ENCODE measurements around the gene PDZRN3.

Gene PDZRN3

GRCh38 chr3:73379465-73379864, 245.3 kb downstream of the PDZRN3 start:
- no peak for DNase-seq

GRCh38 chr3:73378207-73378606, 246.5 kb downstream of the PDZRN3 start:
- no peak for DNase-seq

DNA sequence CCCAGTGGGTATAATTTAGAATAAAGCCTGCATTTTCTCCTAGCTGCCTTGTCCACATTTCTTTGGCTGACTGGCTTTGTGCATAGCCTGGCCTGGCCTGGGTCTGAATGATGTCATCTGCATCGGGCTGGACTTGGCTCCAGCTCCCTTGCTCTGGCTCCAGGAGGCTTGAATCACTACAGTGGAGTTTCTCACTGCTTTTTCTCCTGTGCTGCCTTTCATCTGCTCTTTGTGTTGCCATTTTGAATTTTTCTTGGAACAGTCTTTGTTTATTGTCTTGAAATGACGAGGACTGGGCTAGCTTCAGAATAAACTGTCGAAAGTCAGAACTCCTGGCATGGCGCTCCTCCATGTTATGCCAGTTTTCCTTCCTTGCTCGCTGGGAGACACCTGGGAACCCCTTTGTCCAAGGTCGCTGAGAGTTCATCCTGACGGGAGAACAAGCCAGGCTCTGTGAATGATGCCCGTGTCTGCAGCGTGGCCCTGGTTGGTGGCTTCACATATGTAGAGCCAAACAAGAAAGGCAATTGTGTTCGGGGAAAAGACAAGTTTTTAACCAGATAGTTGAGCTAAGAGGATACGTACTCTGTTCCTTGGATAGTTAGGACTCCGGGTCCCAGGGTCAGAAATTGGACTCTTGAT, 258.9 kb downstream of the PDZRN3 start:
- DNase-seq, result no peak

- no peak for DNase-seq
Observed at GRCh38 chr3:73364517-73364916, 260.2 kb downstream of the PDZRN3 start.

GRCh38 chr3:73363093-73363492, 261.6 kb downstream of the PDZRN3 start:
- DNase-seq, result no peak

DNA sequence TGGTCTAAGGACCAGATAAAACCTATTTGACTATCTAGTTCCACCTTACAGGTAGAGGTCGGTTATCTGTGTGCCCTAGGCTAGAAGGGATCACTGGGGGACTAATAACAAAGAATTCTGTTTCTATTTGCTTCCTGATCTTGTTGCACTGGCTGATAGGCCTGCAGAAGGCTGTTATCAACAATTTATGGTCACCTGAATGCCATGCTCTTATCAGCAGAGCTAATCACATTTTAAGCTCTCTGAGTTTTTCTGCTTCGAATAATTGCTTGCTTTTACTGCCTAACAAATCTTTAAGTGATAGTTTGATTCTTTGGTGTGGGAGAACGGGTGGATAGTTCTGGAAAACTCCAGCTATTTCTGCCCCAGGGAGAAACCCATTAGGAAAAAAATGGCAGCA, 263.1 kb downstream of the PDZRN3 start:
- no peak for DNase-seq

- no peak for DNase-seq
Observed at GRCh38 chr3:73353649-73354217, 271.0 kb downstream of the PDZRN3 start.

DNA sequence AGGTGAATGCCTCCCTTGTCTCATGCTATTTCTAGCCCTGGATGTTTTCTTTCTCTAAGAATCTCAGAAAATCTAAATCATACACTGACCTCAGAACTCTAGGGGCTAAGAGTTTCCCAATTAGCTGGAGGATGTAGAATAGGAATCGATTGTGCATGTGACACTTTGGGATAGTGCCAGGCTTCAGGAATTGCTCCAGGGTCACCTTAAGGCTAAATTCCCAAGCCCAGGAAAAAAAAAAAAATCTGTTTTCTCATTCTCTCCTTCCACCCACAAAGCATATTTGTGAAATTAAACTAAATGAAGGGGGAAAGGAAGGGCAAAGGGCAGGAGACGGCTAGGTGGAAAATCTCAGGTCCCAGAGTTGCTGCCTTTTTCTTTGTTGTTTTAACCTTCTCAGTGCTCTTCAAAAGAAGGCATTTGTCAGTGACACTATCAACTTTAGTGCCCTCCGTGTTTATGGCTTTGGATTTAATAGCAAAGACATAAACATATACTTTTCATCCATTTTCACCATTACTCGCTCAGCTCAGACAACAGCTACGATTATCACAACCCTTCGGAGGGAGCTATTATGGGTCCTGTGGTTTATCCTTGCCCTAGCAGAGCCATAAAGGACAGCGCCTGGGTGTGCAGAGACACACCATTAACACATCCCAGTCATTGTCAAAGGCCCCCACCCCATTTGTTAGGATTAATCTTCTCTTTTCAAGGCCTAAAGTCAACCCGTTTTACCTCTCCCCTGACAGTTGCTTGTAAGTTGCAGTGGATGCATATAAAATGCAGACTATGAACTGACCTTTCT, 271.7 kb downstream of the PDZRN3 start:
- DNase-seq, result no peak

DNA sequence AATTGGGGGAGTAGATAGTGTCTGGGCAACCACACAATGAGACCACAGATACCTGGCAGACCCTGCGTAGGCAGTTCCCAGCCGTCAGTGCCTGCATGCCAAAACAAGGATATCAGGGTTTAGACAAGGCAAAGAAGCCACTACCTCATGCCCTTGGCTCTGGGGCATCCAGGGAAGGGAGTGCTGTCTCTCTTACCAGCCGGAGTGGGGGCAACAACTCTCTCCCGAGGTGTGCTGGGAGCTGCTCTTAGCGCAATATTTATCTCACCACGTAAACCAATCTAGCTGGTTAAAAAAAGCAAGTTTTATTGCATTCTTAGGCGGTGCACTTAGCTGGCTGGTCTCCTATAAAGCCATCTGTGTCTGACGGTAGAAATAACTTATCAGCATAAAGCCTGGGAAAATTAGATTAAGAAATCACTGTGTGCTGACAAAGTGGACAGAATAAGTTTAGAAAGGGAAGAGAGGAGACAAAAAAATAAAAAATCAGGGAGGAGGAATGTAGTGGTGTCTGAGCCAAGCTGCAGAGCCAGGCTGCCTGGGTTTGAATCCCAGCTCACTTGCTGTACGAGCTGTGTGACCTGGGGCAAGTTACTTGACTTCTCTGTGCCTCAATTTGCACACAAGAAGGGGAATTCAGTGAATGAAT, 273.2 kb downstream of the PDZRN3 start:
- no peak for DNase-seq

DNA sequence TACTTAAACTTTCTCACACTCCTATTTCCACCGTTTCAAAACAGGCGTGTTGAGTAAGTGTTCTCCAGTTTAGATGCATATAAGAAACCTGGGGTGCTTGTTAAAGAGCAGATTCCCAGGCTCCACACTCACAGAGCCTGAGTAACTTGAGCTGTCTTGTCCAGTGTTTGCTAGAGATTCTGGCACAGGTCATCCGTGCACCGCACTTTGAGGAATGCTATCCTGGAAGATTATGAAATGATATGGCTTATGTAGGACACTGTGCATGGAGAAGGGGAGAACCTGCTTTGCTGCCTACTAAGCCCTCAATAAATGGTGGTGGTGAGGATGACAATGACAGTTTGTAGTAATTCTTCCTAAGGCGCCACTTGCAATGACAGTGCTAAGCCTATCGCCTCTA, 273.7 kb downstream of the PDZRN3 start:
- no peak for DNase-seq

DNA sequence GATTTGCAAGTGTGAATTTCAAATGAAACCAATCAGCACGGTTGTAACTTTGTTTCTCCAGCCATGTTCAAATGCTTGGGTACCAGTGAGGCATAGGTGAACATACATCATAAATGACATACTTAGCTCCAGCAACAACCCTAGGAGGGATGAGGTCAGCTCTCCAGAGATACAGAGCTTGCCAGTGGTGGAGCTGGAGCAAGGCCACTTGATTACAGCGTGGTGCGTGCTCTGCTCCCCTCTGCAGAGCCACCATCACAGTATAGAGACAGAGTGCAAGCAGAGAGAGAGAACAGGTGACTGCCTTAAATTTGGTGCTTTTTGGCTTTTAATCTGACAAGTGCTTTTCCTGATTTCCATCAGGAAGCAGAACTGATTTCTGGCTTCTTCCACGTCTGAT, 275.1 kb downstream of the PDZRN3 start:
- no peak for DNase-seq

GRCh38 chr3:73342077-73342476, 282.7 kb downstream of the PDZRN3 start:
- no peak for DNase-seq

- no peak for DNase-seq
Observed at GRCh38 chr3:73341272-73341935, 283.3 kb downstream of the PDZRN3 start.

- DNase-seq, result no peak
Observed at GRCh38 chr3:73332558-73332957, 292.2 kb downstream of the PDZRN3 start.

Data from CD4-positive, alpha-beta T cell treated with Interleukin-4 for 1 hour (primary cell).